HepG2 (cell line): ENCODE measurements around the gene ACTR3. TPM values are rescaled to one million over a fixed set of nuclear protein-coding genes. Genes with fewer than 3 reads are reported as not detected.

Source experiments
- ATAC-seq: fragments of 200-7000 bp; cut with Tn5 transposase; 3 replicates; pipeline ENCODE4 v1.9.1; 2020; ENCODE audit warnings: mild to moderate bottlenecking, moderate library complexity
- BruUV-seq: library from RNA; stranded (reverse); fragments of 400-500 nt; replicated peaks from 2 replicates; lab custom pipeline; 2021; lab: Mats Ljungman, UMichigan
- CTCF ChIA-PET: fragments of 300-600 bp; formaldehyde crosslinking; extraction: SDS; loops from one replicate; lab custom pipeline; 2021; ENCODE audit warnings: low total read pairs, inconsistent platforms, low intra/inter-chr PET ratio; lab: Yijun Ruan, JAX
- POLR2A ChIA-PET: fragments of 350-600 bp; sonication (Branson Sonifier 250); formaldehyde crosslinking; loops from one replicate; lab custom pipeline; 2020; ENCODE audit warnings: antibody characterized with exemption, inconsistent platforms; lab: Yijun Ruan, JAX
- DNase-seq: peaks from one replicate; pipeline ENCODE4 v3.0.0-alpha.2; 2015; ENCODE audit warnings: low spot score
- FAIRE-seq: peaks from 3 replicates; lab custom pipeline; 2011; peaks lifted over from hg19 to GRCh38; lab: Jason Lieb, UNC
- H2AFZ ChIP-seq: one replicate; pipeline ENCODE4 v1.6.1; 2011; ENCODE audit warnings: low read length, inconsistent platforms
- H3K27ac ChIP-seq: fragments of 300-600 bp; 3 replicates; pipeline ENCODE4 v1.8.0; 2011; ENCODE audit warnings: mixed run types, mild to moderate bottlenecking, mixed read lengths, low read length, inconsistent platforms; ENCODE audit not compliant: insufficient read depth; ENCODE audit errors: extremely low read length
- H3K27me3 ChIP-seq, 2 experiments: fragments of 200-600 bp in 1 of 2; 2 replicates in 1 of 2; 3 replicates in 1 of 2; pipeline versions ENCODE4 v1.6.0 to v1.8.0; 2011; ENCODE audit warnings: low read length in 2 of 2, mild to moderate bottlenecking in 2 of 2, moderate library complexity in 2 of 2, inconsistent platforms in 1 of 2; ENCODE audit not compliant: insufficient read depth in 2 of 2, control insufficient read depth in 1 of 2
- H3K36me3 ChIP-seq, 2 experiments: fragments of 200-600 bp in 1 of 2; replicated peaks in 1 of 2; 2 replicates in 1 of 2; 3 replicates in 1 of 2; pipeline versions ENCODE4 v1.5.1 to v1.8.0; 2011; ENCODE audit warnings: low read length in 2 of 2, inconsistent platforms in 1 of 2; ENCODE audit not compliant: insufficient read depth in 2 of 2, control insufficient read depth in 1 of 2
- H3K4me1 ChIP-seq: 2 replicates; pipeline ENCODE4 v1.5.1; 2012; ENCODE audit warnings: low read length, inconsistent platforms; ENCODE audit not compliant: insufficient read depth
- H3K4me2 ChIP-seq: 2 replicates; pipeline ENCODE4 v1.6.0; 2011; ENCODE audit warnings: low read depth, low read length, inconsistent platforms
- H3K4me3 ChIP-seq, 3 experiments: fragments of 200-600 bp in 1 of 3; sonication (generic), shearing (Covaris generic) in 1 of 3; replicated peaks in 1 of 3; 2 replicates each; pipeline ENCODE4 v1.5.1; 2011 to 2016; ENCODE audit warnings: low read length in 3 of 3, inconsistent platforms in 2 of 3, low read depth in 2 of 3, mild to moderate bottlenecking in 2 of 3, control low read depth in 1 of 3, mixed read lengths in 1 of 3; ENCODE audit not compliant: insufficient read depth in 1 of 3
- H3K79me2 ChIP-seq: one replicate; pipeline ENCODE4 v1.6.1; 2011; ENCODE audit warnings: low read length, inconsistent platforms; ENCODE audit not compliant: insufficient read depth
- H3K9ac ChIP-seq: 2 replicates; pipeline ENCODE4 v1.6.0; 2011; ENCODE audit warnings: mild to moderate bottlenecking, low read depth, low read length, inconsistent platforms; ENCODE audit not compliant: insufficient read depth
- H3K9me3 ChIP-seq: 2 replicates; pipeline ENCODE4 v1.5.1; 2012; ENCODE audit warnings: mild to moderate bottlenecking, low read length
- H4K20me1 ChIP-seq: 2 replicates; pipeline ENCODE4 v1.6.0; 2011; ENCODE audit warnings: inconsistent platforms, mild to moderate bottlenecking, low read length, moderate library complexity; ENCODE audit not compliant: insufficient read depth
- AGO2 ChIP-seq: fragments of 200-400 bp; formaldehyde crosslinking; optimal IDR thresholded peaks from 2 replicates; pipeline ENCODE3; 2017; ENCODE audit warnings: mild to moderate bottlenecking, low read depth, low read length, moderate library complexity
- CEBPG ChIP-seq: IDR thresholded peaks from 2 replicates; pipeline ENCODE4 v1.6.1; 2016
- DMAP1 ChIP-seq: IDR thresholded peaks from 2 replicates; pipeline ENCODE4 v1.6.1; 2016
- HINFP ChIP-seq: sonication (generic); formaldehyde crosslinking; IDR thresholded peaks from 2 replicates; pipeline ENCODE4 v1.4.0; 2020; ENCODE audit warnings: low read depth, mild to moderate bottlenecking, missing genetic modification reagents
- KLF15 ChIP-seq: sonication (generic); formaldehyde crosslinking; IDR thresholded peaks from 2 replicates; pipeline ENCODE4 v1.8.1; 2023; ENCODE audit warnings: borderline replicate concordance, mild to moderate bottlenecking, inconsistent platforms, missing genetic modification reagents, mixed read lengths
- NFYB ChIP-seq: sonication (generic); formaldehyde crosslinking; IDR thresholded peaks from 2 replicates; pipeline ENCODE4 v1.4.0; 2020; ENCODE audit warnings: missing genetic modification reagents
- PAWR ChIP-seq: sonication (generic); formaldehyde crosslinking; IDR thresholded peaks from 2 replicates; pipeline ENCODE4 v1.4.0; 2020; ENCODE audit warnings: missing genetic modification reagents, mild to moderate bottlenecking, borderline replicate concordance
- TMF1 ChIP-seq: sonication (generic); formaldehyde crosslinking; IDR thresholded peaks from 2 replicates; pipeline ENCODE4 v1.8.1; 2022; ENCODE audit warnings: low read depth, missing genetic modification reagents
- YEATS4 ChIP-seq: sonication (generic); formaldehyde crosslinking; IDR thresholded peaks from 2 replicates; pipeline ENCODE4 v1.4.0; 2020; ENCODE audit warnings: missing genetic modification reagents, borderline replicate concordance
- ZNF264 ChIP-seq: sonication (generic); formaldehyde crosslinking; IDR thresholded peaks from 2 replicates; pipeline ENCODE4 v1.4.0; 2020; ENCODE audit warnings: missing genetic modification reagents
- whole genome bisulfite sequencing: methylation state at CpG from one replicate; pipeline ENCODE4 v1.1.6; 2017; ENCODE audit warnings: low lambda C conversion rate; 5-methylcytosine and 5-hydroxymethylcytosine counted together
- in situ Hi-C: cut with HindIII; loops from 2 replicates; pipeline ENCODE4 v1.10.0; 2017; ENCODE audit warnings: low pct_unique_long_range_greater_than_20kb; ENCODE audit not compliant: extremely low pct_ligation_motif_present
- intact Hi-C: fragments of 100-400 bp; cut with micrococcal nuclease; formaldehyde crosslinking; loops from one replicate; pipeline ENCODE4 v1.10.0; 2022; ENCODE audit not compliant: unreplicated experiment
- polyA plus RNA-seq, 8 experiments: library from polyadenylated mRNA; depleted of rRNA in 3 of 8; stranded (reverse) in 7 of 8; unstranded in 1 of 8; fragments of >200 nt; fragmentation: Illumina TruSeq in 4 of 8; extraction: Trizol in 4 of 8; gene quantifications; 2 replicates each; pipeline versions ENCODE4 v1.2.1 to v1.2.3, GENCODE V29; 2011 to 2016; ENCODE audit warnings: low read depth in 4 of 8, missing spikeins in 1 of 8, mixed read lengths in 1 of 8; ENCODE audit not compliant: insufficient read depth in 1 of 8
- total RNA-seq, 5 experiments: library from RNA; depleted of rRNA; stranded (reverse); fragments of >200 nt; fragmentation: Illumina TruSeq; extraction: Trizol; gene quantifications; 2 replicates each; pipeline ENCODE4 v1.2.3, GENCODE V29; 2016; ENCODE audit warnings: low read depth in 1 of 5

ACTR3 gene
- total and polyA plus RNA-seq, 2 of the 13 experiments (the other 11 are each of a cell fraction or from before 2014, with no cell fraction given) = 123 to 225 TPM

GRCh38 chr2:113985554-113986397 is 95.9 kb downstream of the ACTR3 start (continued):
- TF ChIP-seq HINFP (no peak), DMAP1 (CRISPR knock-in tag) (no peak), ZNF264 (CRISPR knock-in tag) (peak; percentile 81), PAWR (no peak), NFYB (CRISPR knock-in tag) (no peak), AGO2 (no peak)

- POLR2A ChIA-PET = interaction anchor here (1.2 kb wide), 1 partner anchor 9 kb away, joined by 3 read pairs; no protein-coding TSS in a partner anchor
- Histone ChIP-seq H3K9ac (no peak overlapping the region), H3K79me2 (no peaks in the 10 kb centered on the region), H4K20me1 (no peaks in the 10 kb centered on the region), H3K36me3 (no peaks in the 10 kb centered on the region), H3K9me3 (no peaks in the 10 kb centered on the region), H3K4me3 (no peak overlapping the region), H3K4me2 (no peak overlapping the region), H3K27me3 (no peaks in the 10 kb centered on the region), H2AFZ (no peak overlapping the region), H3K4me1 (peaks cover 41% of the 10 kb centered on the region), H3K27ac (no peak overlapping the region)
- FAIRE-seq (no peak), DNase-seq (no peak), ATAC-seq (no peak)
- TF ChIP-seq CEBPG (no peak), KLF15 (no peak), YEATS4 (CRISPR knock-in tag) (no peak), TMF1 (no peak)
- intact Hi-C loops = no loop called here
- in situ Hi-C loops = no loop called here
- WGBS = 87% methylated on average over 4 of the region's 4 CpGs
- no TSS peak for BruUV-seq
- CTCF ChIA-PET = no interaction called here
Measured at GRCh38 chr2:113986762-113987290, 96.9 kb downstream of the ACTR3 start.
